ENCODE results near the gene ZNF511. TPM values are rescaled to one million over a fixed set of nuclear protein-coding genes. Genes with fewer than 3 reads are reported as not detected.
A peak's percentile ranks its signal among the peaks of the same experiment; 100 is the strongest.

The ZNF511 gene
- total and polyA plus RNA-seq, 9 of the 15 experiments (the other 6 are each of a cell fraction or from before 2014, with no cell fraction given): 0.61 to 69.3 (median 40.1) TPM

DNA sequence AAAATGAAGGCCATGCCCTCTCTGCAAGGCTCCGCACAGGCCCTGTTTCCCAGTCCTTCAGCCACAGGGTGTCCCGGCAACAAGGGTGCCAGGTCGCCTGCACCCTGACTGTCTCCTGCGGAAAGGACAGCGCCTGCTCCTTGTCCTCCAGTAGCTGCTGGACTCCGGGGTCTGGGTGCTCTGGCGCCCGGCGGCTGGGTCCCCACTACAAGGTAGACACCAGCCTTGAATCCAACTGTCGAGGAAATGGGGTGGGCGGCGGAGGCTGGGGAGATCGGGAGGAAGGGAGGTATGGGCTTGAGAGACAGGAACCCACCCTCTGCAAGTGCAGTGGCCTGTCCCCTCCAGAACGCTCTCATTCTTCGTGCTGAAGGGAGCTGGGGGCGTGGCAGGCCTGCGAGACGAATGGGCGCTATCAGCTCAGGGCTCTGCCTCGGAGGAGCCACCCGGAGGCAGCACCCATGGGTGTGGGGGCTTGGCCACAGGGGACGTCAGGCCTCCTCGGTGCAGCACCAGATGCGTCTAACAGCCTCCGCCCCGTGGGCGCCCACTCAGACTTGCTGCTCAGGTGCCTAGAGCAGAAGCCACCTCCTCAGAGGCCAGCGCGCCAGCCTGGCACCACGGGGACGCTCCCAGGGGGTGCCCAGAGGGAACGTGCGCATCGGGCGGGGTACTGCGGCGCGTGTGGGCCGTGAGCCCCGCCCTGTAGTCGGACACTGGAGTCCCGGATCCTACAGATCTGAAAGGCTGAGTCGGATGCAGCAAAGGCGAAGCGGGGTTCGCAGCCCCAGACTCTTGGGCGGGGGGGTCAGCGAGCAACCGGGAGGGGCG, 47.6 kb upstream of the ZNF511 start (continued):
- TF ChIP-seq, protein P1, sequence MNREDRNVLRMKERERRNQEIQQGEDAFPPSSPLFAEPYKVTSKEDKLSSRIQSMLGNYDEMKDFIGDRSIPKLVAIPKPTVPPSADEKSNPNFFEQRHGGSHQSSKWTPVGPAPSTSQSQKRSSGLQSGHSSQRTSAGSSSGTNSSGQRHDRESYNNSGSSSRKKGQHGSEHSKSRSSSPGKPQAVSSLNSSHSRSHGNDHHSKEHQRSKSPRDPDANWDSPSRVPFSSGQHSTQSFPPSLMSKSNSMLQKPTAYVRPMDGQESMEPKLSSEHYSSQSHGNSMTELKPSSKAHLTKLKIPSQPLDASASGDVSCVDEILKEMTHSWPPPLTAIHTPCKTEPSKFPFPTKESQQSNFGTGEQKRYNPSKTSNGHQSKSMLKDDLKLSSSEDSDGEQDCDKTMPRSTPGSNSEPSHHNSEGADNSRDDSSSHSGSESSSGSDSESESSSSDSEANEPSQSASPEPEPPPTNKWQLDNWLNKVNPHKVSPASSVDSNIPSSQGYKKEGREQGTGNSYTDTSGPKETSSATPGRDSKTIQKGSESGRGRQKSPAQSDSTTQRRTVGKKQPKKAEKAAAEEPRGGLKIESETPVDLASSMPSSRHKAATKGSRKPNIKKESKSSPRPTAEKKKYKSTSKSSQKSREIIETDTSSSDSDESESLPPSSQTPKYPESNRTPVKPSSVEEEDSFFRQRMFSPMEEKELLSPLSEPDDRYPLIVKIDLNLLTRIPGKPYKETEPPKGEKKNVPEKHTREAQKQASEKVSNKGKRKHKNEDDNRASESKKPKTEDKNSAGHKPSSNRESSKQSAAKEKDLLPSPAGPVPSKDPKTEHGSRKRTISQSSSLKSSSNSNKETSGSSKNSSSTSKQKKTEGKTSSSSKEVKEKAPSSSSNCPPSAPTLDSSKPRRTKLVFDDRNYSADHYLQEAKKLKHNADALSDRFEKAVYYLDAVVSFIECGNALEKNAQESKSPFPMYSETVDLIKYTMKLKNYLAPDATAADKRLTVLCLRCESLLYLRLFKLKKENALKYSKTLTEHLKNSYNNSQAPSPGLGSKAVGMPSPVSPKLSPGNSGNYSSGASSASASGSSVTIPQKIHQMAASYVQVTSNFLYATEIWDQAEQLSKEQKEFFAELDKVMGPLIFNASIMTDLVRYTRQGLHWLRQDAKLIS (CRISPR knock-in tag; IDR thresholded peaks at IDR 0.05): no peak
- TF ChIP-seq ZNF717 (CRISPR knock-in tag; IDR thresholded peaks at IDR 0.05) (no peak), GABPA (tag; conservative IDR thresholded peaks at IDR 0.05; ENCODE audit: low read depth) (no peak), YY1 (IDR thresholded peaks at IDR 0.05; ENCODE audit: borderline replicate concordance in 1 of 3, control insufficient read depth in 1 of 3, extremely low read depth in 1 of 3, insufficient read depth in 3 of 3, insufficient read length in 1 of 3, insufficient replicate concordance in 2 of 3, low read depth in 1 of 3, low read length in 2 of 3) (peak in 1 of 3 experiments; percentile 22), ZNF586 (CRISPR knock-in tag; conservative IDR thresholded peaks at IDR 0.05) (no peak), RNF2 (IDR thresholded peaks at IDR 0.05) (no peak), KDM5B (IDR thresholded peaks at IDR 0.05; ENCODE audit: insufficient replicate concordance, low read depth, low read length) (peak; percentile 59), PYGO2 (tag; IDR thresholded peaks at IDR 0.05) (no peak), ATF7 (IDR thresholded peaks at IDR 0.05) (no peak), TBP (optimal IDR thresholded peaks at IDR 0.05; ENCODE audit: low read depth, low read length) (no peak)
- TF ChIP-seq, protein P2, sequence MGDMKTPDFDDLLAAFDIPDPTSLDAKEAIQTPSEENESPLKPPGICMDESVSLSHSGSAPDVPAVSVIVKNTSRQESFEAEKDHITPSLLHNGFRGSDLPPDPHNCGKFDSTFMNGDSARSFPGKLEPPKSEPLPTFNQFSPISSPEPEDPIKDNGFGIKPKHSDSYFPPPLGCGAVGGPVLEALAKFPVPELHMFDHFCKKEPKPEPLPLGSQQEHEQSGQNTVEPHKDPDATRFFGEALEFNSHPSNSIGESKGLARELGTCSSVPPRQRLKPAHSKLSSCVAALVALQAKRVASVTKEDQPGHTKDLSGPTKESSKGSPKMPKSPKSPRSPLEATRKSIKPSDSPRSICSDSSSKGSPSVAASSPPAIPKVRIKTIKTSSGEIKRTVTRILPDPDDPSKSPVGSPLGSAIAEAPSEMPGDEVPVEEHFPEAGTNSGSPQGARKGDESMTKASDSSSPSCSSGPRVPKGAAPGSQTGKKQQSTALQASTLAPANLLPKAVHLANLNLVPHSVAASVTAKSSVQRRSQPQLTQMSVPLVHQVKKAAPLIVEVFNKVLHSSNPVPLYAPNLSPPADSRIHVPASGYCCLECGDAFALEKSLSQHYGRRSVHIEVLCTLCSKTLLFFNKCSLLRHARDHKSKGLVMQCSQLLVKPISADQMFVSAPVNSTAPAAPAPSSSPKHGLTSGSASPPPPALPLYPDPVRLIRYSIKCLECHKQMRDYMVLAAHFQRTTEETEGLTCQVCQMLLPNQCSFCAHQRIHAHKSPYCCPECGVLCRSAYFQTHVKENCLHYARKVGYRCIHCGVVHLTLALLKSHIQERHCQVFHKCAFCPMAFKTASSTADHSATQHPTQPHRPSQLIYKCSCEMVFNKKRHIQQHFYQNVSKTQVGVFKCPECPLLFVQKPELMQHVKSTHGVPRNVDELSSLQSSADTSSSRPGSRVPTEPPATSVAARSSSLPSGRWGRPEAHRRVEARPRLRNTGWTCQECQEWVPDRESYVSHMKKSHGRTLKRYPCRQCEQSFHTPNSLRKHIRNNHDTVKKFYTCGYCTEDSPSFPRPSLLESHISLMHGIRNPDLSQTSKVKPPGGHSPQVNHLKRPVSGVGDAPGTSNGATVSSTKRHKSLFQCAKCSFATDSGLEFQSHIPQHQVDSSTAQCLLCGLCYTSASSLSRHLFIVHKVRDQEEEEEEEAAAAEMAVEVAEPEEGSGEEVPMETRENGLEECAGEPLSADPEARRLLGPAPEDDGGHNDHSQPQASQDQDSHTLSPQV (IDR thresholded peaks at IDR 0.05): 0 out of 2 replicates have a peak, but pooled peaks have one; percentile 48
- TF ChIP-seq, protein P3, sequence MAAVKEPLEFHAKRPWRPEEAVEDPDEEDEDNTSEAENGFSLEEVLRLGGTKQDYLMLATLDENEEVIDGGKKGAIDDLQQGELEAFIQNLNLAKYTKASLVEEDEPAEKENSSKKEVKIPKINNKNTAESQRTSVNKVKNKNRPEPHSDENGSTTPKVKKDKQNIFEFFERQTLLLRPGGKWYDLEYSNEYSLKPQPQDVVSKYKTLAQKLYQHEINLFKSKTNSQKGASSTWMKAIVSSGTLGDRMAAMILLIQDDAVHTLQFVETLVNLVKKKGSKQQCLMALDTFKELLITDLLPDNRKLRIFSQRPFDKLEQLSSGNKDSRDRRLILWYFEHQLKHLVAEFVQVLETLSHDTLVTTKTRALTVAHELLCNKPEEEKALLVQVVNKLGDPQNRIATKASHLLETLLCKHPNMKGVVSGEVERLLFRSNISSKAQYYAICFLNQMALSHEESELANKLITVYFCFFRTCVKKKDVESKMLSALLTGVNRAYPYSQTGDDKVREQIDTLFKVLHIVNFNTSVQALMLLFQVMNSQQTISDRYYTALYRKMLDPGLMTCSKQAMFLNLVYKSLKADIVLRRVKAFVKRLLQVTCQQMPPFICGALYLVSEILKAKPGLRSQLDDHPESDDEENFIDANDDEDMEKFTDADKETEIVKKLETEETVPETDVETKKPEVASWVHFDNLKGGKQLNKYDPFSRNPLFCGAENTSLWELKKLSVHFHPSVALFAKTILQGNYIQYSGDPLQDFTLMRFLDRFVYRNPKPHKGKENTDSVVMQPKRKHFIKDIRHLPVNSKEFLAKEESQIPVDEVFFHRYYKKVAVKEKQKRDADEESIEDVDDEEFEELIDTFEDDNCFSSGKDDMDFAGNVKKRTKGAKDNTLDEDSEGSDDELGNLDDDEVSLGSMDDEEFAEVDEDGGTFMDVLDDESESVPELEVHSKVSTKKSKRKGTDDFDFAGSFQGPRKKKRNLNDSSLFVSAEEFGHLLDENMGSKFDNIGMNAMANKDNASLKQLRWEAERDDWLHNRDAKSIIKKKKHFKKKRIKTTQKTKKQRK (IDR thresholded peaks at IDR 0.05; ENCODE audit: borderline replicate concordance, low read depth, low read length): no peak
- TF ChIP-seq, protein P4, sequence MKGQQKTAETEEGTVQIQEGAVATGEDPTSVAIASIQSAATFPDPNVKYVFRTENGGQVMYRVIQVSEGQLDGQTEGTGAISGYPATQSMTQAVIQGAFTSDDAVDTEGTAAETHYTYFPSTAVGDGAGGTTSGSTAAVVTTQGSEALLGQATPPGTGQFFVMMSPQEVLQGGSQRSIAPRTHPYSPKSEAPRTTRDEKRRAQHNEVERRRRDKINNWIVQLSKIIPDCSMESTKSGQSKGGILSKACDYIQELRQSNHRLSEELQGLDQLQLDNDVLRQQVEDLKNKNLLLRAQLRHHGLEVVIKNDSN (CRISPR knock-in tag; IDR thresholded peaks at IDR 0.05): no peak

Data from K562 (cell line).